ENCODE measurements around the gene UBE2Q1.
"Not testable (repeated sequence)": the region's sequence is repeated elsewhere in the genome, so short reads cannot be mapped to it uniquely, and the experiment has no call there.

UBE2Q1 gene

DNA sequence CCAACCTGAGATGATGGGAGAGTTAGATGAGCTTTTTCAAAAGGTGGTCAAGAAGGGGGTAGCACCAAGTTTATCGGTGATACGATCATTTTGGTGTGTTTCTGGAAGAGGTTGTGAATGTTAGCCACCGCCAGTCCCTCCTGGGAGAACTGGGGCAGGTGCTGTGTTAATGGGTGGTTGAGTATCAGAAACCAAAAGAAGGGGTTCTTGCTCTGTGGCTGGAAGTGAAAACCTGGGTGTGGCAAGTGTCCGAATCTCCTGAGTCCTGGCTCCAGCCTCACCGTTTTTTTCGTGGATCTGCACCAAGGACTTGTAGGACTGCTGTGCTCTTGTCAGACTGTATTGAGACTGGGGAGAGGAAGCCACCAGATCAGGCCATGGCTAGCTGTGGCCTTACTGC, 7.8 kb downstream of the UBE2Q1 start:
- no peak for DNase-seq (ENCODE audit: low spot score)

DNA sequence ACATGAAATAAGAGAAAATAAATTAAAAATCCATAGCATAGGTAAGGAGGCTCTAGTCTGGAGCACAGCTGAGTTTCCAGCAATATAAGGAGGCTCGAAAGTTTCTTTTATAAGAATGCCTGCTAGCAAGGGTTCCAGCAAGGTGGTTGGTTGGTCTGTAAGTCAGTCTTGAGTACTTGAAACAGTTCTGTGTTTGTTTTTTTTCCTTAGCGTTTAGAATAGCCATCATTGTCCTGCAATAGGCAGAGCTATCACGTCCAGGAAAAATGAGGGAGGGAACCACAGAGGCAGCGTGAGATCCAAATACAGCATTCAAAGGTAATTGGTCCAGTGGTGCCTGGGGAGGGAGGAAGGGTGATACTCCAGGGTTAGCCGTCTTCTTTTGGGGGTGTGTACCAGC, 8.4 kb downstream of the UBE2Q1 start:
- DNase-seq (ENCODE audit: low spot score) = no peak

DNA sequence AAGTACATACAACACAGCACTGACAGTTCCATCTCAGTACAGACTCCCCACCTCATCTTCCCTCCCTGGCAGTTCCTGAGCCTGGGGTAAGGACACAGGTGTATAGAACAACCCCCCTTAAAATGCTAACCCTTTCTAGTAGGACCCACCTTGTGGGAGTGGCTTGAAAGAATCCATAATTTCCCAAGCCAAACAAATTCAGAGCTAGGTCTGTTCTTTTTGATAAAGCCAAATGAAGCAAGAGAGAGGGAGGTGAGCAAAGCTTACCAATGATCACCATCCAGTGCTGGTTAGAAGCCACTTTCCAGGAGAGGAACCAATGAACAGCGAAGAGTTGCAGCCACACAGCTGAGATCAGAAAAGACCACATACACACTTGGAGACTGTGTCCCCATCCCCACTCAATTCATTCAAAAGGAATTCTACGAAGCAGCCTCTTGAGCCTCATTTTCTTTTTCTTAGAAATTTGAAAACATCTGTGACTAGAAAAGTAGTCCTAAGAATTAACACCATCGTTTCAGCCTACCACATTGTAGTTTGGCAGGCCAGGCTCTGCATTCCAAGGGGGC, 9.2 kb downstream of the UBE2Q1 start:
- DNase-seq (ENCODE audit: low spot score) = no peak

DNA sequence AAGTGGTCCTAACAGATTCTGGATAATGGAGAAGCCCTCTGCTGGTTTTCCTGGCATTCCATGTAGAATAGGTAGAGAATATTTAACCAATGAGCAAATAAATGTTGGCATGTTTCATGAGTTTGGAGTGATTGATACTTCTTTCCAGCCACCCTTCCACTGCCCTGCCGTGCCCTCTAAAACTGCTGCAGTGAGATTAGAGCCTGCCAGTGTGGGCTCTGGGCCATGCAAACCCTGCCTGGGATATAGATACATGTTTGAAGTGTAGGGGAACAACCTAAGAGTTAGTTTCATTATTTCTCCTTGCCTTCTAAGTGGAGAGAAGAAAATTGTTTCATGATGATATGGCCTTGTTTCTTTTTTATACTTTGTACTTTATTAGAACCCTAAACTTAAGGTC, 10.4 kb downstream of the UBE2Q1 start:
- DNase-seq (ENCODE audit: low spot score) = no peak

DNA sequence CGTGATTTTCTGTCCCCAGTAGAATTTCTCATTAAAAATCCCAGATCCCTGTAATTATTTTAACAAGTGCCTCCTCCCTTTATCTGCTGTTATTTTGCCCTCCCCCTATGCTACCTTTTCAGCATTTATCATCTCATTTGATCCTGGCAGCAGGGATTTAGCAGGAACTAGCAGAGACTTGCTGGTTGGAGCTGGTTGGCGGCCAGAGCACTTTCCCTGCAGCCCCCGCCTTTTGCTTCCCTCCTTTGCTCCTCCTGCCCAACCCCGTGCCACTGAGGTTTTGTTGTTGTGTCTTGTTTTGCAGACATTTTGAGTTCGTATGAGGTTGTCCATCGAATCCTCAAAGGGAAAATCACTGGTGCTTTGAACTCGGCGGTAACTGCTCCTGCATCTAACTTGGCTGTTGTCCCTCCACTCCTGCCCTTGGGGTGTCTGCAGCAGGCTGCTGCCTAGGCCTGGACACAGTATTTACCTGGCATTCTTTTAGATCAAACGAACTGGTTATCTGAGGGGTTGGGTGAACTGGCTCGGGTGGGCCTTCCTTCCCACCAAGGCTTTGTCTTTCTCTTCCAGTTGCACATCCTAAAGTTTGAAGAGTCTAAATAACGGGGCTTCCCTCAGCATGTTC, 11.2 kb downstream of the UBE2Q1 start:
- DNase-seq (ENCODE audit: low spot score) = no peak

DNA sequence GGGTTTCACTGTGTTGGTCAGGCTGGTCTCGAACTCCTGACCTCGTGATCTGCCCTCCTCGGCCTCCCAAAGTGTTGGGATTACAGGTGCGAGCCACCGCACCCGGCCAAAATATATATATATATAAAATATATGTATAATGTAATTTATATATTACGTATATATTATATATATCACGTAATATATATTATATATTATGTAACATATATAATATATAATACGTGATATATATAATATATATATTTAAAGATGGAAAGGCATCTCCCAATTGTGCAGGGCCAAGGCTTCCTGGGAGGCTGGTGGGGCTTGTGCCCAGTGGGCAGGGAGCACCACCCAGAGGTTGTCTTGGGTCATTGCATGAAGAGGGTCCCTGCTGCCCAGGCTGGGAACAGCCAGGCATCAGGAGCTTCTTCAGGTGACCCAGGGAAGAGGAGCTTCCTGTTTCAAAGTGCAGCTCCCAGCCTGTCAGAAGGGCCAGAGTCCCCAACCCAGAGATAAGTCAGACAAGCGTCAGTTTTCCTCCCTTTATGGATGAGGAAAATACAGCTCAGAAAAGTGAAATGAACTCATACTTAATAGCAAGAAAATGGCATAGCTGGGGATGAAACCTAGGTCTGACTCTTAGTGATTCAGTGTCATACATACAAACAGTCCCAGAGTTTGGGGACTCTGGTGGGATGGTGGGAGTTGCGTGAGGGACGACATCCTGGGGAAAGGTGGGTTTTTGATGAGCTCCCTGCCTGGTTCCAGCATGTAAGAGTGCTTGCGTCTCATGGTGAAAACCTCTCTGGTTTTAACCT, 12.0 kb downstream of the UBE2Q1 start:
- DNase-seq (ENCODE audit: low spot score) = peak; percentile 43

DNA sequence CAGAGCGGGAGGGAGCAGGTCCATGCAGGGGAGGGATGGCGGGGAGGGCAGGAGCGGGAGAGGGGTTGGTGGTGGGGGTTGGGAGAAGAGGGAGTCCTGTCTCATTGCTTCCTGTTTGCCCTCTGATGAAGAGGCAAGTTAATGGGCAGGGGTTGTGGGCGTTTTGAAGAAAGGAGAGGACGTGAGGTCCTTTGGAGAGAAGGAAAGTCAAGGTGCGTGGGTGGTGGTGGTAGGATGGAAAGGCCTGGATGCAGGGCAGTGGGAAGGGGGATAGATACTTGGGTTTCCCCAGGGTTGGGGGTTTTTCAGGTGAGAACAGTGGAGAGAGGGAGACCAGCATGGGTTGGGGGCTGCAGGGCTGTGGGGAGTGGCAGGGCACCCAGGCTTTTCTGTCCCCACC, 17.2 kb downstream of the UBE2Q1 start:
- DNase-seq (ENCODE audit: low spot score) = no peak

DNA sequence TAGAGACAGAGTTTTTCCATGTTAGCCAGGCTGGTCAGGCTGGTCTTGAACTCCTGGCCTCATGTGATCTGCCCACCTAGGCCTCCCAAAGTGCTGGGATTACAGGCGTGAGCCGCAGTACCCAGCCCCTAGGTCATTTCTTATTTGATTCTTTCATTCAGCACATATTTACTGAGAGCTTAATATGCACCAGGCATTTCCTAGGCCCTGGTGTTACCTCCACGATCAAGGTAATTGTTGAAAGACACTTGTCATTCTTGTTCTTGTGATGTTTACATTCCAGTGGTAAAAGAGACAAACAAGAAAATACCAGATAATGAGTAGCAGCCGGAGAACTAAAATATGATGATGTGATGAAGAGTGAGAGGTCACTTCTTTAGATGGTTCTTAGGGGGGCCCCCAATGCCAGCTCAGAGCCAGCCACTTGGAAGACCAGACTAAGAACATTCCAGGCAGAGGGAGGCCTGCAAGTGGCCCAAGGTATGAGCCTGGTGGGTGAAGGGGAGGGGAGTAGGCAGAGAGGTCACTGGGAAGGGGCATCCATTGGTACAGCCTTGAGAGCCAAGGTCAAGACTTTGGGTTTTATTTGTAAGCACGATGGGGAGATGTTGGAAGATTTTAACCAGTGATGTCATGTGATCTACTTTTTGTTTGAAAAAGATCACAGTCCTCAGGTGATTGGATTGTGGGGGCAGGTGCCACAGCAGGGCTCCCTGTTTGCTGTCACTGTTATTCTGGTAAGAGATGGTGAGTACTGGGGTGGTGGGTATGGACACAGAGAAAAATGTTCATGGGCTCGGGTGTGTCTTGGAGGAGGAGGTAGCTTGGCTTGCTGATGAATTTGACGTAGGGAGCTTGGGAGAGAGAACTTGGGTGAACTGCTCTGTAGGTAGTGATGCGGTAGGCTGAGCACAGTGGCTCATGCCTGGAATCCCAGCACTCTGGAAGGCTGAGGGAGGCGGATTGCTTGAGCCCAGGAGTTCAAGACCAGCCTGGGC, 18.7 kb downstream of the UBE2Q1 start:
- no peak for DNase-seq (ENCODE audit: low spot score)

DNA sequence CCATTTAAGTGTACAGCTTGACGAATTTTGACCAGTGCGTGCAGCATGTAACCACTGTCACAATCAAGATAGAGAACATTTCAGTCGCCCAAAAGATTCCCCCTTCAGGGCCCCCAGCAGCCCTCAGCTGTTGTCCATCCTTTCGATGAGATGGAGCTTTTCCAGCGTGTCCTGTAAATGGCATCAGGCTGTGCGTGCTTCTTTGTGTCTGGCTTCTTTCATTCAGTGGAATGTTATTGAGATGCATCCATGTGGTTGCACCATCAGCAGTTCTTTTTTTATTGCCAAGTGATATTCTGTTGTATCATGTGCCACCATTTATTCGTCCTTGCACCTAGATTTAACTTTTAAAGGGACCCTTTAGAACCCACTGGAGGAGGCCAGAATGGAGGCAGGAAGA, 21.9 kb downstream of the UBE2Q1 start:
- no peak for DNase-seq (ENCODE audit: low spot score)

DNA sequence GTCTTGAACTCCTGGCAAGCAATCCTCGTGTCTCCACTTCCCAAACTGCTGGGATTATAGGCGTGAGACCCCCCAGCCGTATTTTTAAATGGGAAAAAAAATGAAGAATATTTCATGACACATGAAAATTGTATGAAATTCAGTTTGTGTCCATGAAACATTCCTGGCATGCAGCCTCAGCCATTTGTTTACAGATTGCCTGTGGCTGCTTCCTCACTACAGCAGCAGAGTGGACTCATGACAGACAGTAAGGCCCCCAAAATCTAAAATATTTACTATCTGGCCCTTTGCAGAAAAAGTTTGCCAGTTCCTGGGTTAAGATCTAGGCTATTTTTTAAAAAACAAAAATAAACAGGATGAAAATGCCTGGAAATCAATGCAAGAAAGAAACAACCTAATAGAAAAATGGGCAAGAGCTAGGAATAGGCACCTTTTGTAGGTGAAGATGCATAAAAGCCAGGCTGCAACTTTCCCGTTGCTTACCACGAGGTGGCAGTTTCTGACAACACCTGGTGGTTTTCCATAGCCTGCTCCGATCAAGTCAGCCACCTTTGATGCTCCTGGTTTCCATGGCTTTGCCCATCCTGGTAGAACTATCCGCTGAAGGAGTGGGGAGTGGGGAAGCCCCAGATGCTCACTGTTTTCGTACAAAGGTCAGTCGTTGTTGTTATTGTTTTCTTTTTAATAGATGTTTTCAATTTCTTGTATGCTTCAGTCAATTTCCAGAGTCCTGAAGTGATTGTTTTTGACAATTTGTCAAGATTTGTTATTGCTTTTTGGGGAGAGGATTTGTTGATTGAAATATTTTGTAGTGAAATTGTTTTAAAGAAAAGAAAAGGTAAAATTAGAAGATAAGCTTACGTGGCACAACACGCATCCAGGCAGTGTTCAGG, 24.3 kb downstream of the UBE2Q1 start:
- no peak for DNase-seq (ENCODE audit: low spot score)

DNA sequence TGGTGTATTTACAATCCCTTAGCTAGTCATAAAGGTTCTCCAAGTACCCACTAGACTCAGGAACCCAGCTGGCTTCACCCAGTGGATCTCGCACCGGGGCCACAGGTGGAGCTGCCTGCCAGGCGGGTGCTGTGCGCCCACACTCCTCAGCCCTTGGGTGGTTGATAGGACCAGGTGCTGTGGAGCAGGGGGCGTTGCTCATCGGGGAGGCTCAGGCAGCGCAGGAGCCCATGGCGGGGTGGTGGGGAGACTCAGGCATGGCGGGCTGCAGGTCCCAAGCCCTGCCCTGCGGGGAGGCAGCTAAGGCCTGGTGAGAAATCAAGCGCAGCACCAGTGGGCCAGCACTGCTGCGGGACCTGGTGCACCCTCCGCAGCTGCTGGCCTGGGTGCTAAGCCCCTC, 26.5 kb downstream of the UBE2Q1 start:
- not testable (repeated sequence) for DNase-seq (ENCODE audit: low spot score)

DNA sequence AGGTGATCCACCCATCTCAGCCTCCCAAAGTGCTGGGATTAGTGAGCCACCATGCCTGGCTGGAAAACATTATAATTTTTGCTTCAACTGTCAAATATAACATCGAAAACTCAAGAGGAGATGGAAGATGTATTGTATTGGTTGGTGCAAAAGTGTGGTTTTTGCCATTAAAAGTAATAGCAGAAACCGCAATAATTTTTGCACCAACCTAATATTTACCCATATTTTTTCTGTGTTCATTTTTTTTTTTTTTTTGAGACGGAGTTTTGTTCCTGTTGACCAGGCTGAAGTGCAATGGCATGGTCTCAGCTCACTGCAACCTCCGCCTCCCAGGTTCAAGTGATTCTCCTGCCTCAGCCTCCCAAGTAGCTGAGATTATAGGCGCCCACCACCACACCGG, 29.2 kb downstream of the UBE2Q1 start:
- DNase-seq (ENCODE audit: low spot score) = no peak

DNA sequence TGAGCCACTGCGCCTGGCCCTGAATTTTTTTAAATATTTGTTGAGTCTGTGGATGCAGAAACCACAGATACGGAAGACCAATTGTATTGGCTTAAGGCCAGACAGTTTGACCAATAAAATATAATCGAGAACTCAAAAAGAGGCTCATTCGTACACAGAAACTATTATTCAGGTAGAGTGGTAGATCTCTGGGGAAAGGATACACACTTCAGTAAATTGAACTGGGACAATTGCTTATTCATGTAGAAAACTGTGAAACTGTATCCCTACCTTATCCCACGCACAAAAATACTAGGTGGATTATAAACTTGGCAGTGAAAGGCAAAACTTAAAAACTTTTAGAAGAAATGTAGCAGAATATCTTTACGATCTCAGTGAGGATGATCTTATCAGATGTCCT, 31.3 kb downstream of the UBE2Q1 start:
- no peak for DNase-seq (ENCODE audit: low spot score)

DNA sequence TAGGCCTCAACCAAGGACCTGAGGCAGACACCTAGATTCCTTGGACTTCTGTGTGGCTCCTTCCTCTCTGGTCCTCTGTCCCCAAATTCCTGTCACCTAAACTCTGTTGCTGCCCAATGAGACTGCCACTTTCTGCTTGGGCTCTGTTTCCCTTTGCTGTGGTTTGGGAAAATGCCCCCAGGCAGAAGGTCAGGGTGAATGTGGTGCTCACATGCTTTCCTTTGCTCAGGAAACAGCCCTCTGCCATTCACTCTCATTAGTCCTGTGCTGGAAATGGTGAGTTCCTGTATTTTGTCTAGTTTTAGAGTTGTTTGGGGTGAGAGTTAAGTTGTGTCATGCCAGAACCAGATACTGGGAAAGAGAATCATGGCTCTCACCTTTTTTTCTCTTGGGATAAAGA, 33.6 kb downstream of the UBE2Q1 start:
- DNase-seq (ENCODE audit: low spot score) = no peak

DNA sequence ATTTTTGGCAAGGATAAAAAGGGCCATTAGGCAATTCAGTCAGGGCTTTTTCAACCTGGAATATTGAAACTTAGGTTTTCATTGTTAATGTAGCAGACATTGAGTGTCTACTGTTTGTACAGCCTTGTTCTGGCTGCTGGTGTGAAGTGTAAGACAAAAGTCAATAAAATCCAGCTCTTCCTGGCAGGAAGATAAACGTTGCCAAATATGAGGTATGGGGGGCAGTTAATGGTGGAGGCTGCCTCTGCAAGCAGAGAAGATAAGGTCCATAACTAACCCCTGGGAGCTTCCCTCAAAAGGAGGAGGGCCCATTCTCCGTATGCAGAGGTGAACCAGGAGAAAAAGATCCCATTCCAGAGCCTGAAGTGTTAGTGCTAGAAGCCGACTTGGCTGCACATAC, 36.8 kb downstream of the UBE2Q1 start:
- no peak for DNase-seq (ENCODE audit: low spot score)

DNA sequence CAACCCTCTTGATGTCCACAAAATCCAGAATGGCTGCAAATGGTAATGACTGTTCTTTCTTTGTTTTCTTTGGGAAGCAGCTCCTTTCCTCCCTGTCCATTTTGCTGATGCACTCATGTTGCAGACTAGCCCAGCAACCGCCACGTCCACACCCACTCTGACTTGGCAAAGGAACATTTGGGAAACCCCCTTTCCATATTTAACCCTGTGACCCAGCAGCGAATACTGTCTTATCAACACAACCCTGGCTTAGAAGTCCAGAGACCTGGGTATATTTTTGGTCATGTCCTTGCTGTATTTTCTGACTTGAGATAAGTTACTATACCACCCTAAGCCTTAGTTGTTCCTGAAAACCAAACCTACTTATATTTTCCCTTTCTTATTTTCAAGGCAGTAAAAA, 38.1 kb downstream of the UBE2Q1 start:
- DNase-seq (ENCODE audit: low spot score) = no peak

DNA sequence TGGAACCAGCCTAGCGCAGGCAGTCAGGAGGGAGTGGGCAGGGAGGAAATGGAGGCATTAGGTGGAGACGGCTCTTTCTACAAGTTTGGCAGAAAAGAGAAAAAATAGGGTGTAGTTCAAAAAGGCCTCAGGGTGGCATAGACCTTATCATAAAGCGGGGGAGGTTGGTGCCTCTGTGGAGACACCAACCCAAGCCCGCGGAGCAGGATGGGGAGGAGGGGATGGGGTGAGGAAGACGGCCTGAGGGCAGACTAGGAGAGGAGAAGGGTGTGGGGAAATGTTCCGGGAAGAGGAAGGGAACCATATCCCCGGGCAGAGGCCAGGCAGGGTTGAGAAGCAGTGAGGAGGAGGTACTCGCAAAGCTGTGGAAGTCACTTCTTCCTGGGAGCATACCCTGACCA, 38.9 kb downstream of the UBE2Q1 start:
- no peak for DNase-seq (ENCODE audit: low spot score)

DNA sequence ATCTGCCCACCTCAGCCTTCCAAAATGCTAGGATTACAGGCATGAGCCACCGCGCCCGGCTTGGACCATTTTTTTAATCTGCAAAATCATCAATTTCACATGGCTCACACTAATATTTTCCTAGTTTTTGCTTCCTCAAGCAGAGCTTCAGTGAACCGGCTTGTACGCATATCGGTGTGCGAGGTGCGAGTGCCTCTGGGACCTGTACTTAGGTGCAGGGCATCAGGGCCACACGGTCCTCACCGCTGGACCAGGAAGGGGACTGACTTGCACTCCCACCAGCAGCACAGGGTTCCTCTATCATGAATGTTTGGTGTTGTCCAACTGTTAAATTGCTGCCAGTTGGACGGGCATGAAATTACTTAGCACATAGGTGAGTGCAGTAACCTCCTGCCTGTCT, 40.8 kb downstream of the UBE2Q1 start:
- DNase-seq (ENCODE audit: low spot score) = no peak

DNA sequence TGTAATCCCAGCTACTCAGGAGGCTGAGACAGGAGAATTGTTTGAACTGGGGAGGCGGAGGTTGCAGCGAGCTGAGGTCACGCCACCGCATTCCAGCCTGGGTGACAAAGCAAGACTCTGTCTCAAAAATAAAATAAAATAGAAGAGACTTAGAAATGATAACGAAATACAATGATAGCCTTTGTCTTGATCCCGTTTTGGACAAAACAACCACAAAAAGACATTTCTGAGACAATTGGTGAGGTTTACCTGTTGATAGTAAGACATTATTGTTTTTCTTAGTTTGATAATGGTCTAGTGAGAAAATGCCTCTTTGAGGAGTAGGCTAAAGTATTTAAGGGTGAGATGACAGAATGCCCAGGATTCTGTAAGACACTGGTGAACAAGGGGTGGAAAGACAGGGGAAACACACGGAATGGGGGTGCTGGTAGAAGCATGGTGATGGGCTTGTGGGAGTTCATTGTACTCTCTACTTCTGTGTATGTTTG, 44.4 kb downstream of the UBE2Q1 start:
- DNase-seq (ENCODE audit: low spot score) = no peak

DNA sequence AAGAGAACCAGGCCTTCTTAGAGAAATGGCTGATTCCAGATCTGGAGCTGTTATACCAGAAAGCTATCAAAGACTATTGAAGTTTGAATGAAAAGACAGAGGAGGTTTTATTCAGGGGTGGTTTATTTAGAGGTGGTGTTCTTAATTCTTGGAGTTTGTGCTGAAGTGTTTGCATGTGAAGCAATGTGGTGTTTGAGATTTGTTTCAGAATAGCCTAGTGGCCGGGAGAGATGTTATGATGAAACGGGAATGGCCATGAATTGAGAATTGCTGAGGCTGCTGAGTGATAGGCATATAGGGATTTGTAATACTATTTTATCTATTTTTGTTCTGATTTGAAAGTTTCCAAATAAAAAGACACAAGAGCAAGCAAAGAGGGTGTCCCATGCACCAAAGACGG, 45.7 kb downstream of the UBE2Q1 start:
- no peak for DNase-seq (ENCODE audit: low spot score)

DNA sequence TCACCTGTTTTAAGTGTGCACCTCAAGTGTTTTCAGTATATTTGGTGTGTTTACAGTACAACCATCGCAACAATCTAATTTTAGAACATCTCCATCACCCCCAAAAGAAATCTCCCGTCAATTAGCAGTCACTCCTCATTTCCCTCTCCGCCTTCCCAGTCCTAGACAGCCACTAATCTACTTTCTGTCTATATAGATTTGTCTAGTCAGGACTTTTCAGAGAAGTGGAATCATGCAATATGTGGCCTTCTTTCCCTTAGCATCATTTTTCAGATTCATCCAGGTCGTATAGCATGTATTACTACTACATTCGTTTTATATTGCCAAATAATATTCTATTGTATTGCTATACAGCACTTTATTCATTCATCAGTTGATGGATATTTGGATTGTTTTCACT, 54.6 kb downstream of the UBE2Q1 start:
- no peak for DNase-seq (ENCODE audit: low spot score)

Data from CD4-positive, alpha-beta T cell treated with Interleukin-2 at 100 ng/mL for 4 hours (primary cell).